Ovary (tissue), 3 donors: Measurements from ENCODE around the gene DYNC1I1.

Source experiments
- CTCF ChIP-seq, 3 donors: fragments of 450-650 bp in 2 of 3; fragments of 200-600 bp in 1 of 3; IDR thresholded peaks; one replicate each; pipeline versions ENCODE4 v1.5.1 to v1.8.0; 2016 to 2022; ENCODE audit warnings: antibody characterized with exemption in 3 of 3, mild to moderate bottlenecking in 1 of 3
- EP300 ChIP-seq: sonication (generic); formaldehyde crosslinking; IDR thresholded peaks from one replicate; pipeline ENCODE4 v1.6.1; 2017; ENCODE audit warnings: antibody characterized with exemption
- POLR2A ChIP-seq: fragments of 450-650 bp; IDR thresholded peaks from one replicate; pipeline ENCODE4 v1.6.1; 2017; ENCODE audit warnings: antibody characterized with exemption, mild to moderate bottlenecking, moderate library complexity
- donor health status: DM: no; HTN: no; CAD: no.

GRCh38 chr7:95753440-95753839 is 18.9 kb upstream of the DYNC1I1 start:
- TF ChIP-seq POLR2A: no peak
- no peak for TF ChIP-seq CTCF (IDR thresholded peaks at IDR 0.05)
- no peak for TF ChIP-seq EP300
